GM21360 (cell line): ENCODE measurements around the gene COG5.

ENCODE experiments used
- ATAC-seq: cut with Tn5 transposase; IDR thresholded peaks from one replicate; pipeline ENCODE4 v1.9.1; 2021; ENCODE audit warnings: mild to moderate bottlenecking, moderate library complexity; ENCODE audit not compliant: unreplicated experiment

COG5 gene

DNA sequence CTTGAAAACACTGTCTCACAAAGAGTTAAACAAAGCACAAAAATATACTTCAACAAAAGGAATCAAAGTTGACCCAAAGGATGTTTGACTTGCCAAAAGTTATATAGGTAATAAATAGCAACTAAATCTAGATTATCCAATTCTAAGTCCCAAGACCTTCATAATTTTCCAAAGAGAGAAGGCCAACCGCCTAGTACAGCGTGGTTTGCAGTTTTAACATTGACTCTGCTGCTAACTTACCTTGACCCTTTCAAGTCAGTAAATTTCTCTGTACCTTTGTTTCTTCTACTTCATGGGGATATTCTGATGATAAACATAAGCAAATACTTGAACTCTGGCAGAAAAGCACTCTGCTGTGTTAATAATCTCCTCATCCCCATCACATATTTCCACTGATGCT is 95.7 kb downstream of the COG5 start:
- ATAC-seq = no peak

DNA sequence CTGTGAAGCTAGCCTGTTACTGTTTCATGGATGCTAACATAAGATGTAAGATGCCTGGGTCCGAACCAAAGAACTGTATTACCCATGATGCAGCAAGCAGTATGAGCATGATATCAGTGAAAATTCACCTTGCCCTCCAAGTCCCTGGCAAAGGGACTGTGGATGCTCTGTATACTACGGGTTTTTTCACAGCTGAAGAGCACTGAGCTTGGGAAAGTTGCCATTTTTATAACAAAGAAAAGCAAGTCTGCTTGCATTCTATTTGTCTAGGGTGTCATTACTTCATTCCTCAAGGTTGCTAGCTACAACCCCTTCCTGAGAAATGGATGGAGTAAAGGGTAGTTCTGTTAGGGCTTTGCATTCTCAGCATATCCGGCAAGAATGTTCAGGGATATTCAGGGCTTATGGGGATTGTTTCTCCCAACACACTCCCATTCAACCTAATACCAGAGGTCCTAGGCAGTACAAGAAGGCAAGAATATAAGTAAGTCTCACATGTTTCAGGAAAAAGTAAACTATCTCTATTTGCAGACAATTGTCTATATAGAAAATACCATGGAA is 99.0 kb downstream of the COG5 start:
- no peak for ATAC-seq

DNA sequence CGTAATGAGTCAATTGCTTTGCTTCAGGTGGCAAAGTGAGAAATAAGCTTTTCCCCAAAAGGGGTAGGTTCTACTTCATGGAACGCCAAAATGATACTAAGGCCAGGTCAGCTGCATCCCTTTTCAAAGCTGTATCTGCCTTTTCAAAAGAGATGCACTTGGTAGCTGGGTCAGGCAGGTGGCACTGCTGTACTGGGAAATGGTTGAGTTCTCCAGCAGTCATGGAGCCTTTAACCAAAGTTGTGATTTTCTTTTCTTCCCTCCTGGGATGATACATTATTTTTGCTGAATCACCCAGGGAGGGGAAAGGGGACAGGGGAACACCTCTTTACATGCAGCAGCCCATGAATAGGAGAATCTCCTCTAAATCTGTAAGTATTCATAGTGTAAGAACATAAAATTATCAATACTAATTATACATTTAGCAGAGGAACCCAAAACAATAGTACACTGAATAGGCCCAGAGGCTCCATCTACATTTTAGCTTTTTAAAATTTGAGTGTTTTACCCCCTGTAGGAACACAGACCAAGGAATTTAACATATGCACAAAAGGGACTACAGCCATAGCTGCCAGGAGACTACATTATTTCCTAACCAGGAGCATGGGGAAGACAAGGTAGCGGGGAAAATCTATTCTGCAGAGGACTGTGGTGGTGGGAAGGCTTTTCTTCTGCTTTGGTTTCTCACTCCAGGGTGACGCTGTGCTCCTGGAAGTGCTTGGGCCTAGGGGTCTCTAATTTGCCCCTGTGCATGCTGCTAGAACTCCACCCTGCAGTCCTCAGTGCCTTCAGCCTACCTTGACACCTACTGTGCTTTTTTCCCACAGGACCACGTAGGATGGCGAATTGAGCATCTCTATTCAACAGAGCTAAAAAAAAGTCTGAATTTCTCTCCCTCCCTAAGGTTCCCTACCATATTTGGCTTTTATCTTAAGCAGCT is 100.3 kb downstream of the COG5 start:
- peak; percentile 51 for ATAC-seq

DNA sequence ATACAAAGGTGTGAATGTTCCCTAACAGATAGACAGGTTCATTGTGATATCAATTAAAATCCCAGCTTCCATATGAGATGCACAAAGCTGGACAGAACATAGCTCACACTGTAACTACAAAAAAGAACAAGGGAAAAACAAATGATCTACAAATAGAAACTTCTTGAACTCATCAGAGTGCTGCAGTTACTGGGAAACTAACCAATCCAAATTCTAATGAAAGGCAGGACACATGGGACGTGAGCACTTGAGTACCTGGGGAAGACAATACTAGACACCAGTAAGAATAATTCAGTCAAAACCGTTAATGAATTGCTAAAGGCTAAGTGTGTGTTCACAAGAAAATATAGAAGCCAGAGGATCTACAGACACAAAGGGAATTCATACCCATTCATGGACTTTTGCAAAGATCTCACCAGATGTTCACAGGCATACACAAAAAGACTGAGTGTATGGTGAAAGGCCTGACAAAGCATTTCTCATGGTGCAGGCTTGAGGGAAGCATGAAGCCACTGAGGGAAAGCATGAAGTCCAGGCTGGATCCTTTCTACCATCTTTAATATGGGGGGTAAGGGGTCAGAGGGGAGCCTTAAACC is 101.7 kb downstream of the COG5 start:
- no peak for ATAC-seq

DNA sequence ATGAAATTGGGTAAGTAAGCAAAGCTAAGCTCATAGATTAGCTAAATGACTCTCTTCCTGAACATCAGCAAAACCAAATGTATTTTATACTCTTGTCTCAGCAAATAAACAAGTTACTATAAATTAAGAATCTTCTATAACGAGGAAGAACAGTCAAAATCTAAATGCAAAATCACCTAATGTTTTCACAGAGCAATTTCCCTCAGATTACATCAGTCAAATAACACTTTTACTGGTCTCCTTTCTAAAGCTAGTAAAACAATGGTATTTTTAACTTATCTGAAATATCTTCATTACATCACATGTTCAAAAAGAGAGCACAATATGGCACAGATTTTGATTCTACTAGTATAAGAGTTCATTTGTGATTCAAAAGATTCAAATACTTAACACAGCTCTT is 110.3 kb downstream of the COG5 start:
- ATAC-seq = no peak

DNA sequence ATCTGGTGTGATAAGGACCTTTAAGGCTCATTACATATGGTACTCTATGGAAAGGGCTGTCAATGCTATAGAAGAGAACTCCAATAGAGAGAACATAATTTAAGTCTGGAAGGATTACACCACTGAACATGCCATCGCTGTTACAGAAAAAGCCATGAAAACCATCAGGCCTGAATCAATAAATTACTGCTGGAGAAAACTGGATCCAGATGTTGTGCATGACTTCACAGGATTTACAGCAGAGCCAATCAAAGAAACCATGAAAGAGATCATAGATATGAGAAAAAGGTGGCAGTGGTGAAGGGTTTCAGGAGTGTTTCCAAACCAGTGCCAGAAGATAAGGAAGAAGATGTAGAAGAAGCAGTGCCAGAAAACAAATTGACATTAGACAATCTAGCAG is 112.8 kb downstream of the COG5 start:
- no peak for ATAC-seq

DNA sequence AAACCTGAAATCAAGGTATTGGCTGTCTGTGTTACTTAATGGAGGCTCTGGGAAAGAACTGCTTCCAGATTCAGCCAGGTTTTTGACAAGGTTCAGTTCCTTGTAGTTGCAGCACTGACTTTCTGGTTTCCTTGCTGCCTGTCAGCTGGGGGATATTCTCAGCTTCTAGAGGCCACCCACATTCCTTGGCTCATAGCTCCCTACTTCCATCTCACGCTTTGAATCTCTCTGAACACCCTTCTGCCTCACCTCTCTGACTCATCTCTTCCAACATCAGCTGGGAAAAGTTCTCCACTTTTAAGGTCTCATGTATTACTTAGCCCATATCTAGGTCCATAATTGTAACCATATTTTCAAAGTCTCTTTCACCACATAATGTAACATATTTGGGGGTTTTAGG is 116.7 kb downstream of the COG5 start:
- no peak for ATAC-seq

DNA sequence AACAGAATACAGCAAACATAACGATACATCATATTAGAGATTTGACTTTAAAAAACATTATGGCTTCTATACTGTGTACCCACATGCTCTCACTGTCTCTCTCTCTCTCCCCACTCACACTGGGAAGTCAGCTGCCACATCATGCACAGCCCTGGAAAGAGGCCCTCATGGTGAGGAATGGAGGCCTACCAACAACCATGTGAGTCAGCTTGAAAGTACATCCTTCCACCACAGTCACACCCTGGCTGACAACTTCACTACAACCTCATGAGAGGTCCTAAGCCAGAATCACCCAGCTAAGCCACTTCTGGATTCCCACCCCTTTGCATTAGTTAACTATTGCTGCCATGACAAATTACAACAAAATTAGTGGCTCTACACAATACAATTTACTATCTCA is 117.2 kb downstream of the COG5 start:
- no peak for ATAC-seq

DNA sequence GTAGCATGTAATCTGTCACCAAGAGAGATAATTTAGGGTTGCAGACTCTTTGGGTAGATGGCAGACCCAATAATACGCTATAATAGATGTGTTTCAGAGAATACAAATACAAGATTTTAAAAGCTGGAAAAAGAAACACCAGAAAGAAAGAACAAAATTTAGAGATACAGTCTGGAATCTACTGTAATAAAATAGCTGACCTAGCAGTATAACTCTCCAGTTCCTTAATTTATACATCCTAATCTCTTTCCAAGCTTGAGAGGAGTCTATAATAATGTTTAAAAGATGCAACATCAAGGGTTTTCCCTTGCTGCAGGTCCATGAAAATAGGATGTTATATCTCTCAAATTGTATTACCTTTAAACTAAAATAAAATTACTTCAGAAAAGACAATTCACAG is 121.0 kb downstream of the COG5 start:
- no peak for ATAC-seq

DNA sequence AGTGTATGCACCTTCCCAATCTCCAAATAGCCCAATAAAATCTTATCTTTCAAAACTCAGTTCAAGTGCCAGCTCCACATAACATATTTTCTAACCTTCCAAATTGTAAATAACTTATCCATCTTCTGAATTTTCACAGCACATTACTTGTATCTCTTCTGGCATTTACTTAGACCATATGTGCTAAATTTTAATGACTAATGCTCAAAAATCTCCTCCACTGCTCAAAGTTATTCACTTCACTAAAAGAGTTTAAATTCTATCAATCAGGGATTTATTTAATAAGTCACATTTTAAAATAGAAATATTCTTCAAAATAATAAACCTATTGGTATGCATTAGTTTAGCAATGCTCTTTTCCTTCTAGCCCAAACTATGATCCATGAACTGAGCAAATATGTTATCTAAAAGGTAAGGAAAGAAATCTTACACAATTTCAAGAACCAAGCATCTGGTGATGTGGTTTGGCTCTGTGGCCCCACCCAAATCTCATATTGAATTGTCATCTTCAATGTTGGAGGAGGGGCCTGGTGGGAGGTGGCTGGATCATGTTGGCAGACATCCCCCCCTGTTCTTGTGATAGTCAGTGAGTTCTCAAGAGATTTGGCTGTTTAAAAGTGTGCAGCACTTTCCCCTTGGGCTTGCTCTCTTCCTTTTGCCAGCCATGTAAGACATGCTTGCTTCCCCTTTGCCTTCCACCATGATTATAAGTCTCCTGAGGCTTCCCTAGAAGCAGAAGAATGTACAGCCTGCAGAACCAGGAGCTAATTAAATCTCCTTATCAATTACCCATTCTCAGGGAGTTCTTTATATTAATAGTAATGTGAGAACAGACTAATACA is 121.9 kb downstream of the COG5 start:
- no peak for ATAC-seq

DNA sequence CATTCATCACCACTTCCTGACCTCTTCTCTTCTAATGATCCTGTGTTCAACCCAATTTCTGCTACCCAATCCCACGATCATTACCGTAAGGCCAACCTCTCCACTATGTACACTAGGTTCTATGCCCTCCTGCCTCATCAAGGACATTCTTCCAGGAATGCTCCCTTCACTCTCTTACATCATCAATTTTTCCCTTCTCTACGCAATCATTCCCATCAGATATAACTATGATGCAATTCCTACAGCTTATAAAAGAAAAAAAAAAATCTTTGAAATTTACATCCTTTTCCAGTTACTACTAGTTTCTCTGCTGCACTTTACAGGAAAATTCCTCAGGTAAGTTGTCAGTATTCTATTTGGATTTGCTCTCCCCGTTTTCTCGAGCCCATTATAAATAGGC is 124.7 kb downstream of the COG5 start:
- no peak for ATAC-seq

DNA sequence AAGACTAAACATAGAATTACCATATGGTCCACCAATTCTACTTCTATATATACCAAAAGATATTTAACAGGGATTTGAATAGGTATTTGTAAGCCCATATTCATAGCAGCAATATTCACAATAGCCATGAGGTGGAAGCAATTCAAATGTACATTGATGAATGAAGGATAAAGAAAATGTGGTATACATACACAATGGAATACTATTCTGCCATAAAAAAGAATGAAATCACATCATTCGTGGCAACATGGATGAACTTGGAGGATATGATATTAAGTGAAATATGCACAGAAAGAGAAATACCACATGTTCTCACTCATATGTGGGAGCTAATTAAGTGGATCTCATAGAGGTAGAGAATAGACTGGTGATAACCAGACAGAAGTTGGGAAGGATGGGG is 128.0 kb downstream of the COG5 start:
- ATAC-seq = no peak

DNA sequence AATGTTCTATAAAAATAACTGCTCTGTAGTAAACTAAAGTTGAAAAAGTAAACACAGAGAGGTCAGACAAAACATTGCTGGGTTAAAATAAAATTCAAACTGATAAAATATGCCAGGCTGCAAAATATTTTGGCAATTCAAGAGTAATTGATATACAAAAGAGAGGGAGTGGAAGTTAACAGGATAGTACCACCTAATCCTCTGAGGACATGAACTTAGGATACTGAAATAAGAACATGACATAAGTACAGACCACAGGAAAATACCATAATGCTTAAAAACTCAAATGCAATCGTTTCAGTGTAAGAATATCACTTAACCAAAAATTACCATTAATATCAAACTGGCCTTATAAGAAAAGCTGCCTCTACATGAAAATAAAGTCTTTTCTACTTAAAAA is 131.5 kb downstream of the COG5 start:
- ATAC-seq = no peak

DNA sequence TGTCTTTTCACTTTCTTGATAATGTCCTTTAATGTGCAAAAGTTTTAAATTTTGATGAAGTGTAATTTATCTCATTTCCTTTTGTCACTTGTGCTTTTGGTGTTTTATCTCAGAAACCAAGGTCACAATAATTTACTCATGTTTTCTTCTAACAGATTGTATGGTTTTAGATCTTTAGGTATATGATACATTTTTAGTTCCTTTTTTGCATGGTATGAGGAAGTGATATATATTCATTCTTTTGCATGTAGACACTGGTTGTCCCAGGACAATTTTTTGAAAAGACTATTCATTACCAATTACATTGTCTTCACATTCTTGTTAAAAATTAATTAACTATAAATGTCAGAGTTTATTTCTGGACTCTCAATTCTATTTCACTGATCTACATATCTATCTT is 133.7 kb downstream of the COG5 start:
- no peak for ATAC-seq

DNA sequence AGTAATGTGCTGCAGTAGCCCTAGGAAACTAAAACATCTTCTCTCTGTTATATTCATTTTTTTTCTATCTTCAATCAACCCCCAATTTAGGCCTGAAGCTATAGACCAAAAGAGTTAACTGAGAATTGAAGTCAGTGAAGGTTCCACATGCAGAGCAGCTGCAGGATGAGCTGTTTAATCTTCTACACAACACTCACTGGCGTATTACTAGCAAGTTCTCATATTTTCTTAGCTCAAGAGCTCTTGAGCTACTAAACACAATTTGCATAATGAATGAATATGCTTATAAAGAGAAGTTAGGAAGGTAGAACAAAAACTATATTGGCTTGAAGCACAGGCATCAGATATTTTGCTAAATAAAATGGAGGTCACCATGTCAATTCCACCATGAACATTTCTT is 135.1 kb downstream of the COG5 start:
- ATAC-seq = no peak

DNA sequence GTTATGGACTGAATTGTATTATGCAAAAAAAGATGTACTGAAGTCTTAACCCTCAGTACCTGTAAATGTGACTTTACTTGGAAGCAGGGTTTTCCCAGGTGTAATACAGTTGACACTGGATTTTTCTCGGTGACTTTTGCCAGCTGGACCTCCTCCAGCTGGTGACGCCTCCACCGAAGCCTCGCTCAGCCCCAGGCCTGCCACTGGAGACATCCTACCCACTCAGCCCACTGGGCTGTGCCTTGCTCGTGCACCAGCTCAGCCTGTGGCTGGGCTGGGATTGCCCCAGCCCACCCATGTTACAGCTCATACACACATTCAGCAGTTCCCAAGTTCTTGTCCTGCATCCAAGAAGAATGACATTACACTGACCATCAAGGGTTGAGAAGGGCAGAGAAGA is 136.3 kb downstream of the COG5 start:
- ATAC-seq = no peak

DNA sequence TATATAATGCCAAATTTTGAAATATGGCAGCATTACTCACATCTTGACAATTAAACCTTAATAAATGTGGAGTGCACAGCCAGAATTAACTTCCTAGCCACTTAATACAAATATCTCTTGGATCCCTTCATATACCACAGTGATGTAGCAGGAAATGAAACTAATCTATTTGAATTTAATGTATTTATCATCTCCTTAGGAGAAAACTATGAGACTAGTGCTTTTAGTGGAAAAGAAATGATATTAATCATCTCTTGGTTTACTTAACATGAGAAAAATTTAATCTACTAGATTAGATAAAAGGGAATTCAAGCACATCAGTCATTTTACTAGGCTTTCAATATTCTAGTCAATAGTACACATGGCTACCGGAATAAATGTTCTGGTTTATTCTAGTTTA is 149.5 kb downstream of the COG5 start:
- ATAC-seq = no peak

DNA sequence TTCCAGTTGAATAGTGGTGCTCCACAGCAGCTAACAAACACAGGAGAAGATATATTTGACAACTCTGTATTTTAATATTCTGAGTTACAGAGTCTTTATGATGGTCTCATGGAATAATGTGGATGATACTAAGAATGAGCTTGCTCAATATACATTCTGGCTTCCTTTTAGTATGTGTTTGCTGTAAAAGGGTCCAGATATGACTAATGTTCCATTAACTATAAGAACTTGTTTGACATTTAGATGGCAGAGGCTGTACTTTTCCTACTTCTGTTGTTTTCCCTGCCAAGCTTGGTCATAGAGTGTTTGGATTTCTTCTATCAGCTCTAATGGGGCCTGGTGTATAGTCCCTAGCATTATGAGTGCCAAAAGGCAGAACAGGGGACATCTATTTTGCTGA is 155.4 kb downstream of the COG5 start:
- ATAC-seq = no peak

DNA sequence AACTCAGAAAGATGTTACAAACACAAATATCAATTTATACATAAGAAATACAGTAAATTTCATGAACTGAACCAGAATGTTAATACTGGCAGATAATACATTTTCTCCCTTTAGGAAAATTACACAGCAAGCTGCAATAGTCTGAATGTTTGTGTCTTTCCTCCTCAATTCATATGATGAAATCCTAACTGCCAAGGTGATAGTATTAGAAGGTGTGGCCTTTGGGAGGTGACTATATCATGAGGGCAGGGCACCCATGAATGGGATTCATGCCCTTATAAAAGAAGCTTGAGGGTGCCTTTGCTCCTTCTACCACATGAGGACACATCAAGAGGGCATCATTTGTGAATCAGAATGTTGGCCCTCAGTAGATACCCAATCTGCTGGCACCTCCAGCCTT is 158.2 kb downstream of the COG5 start:
- no peak for ATAC-seq

DNA sequence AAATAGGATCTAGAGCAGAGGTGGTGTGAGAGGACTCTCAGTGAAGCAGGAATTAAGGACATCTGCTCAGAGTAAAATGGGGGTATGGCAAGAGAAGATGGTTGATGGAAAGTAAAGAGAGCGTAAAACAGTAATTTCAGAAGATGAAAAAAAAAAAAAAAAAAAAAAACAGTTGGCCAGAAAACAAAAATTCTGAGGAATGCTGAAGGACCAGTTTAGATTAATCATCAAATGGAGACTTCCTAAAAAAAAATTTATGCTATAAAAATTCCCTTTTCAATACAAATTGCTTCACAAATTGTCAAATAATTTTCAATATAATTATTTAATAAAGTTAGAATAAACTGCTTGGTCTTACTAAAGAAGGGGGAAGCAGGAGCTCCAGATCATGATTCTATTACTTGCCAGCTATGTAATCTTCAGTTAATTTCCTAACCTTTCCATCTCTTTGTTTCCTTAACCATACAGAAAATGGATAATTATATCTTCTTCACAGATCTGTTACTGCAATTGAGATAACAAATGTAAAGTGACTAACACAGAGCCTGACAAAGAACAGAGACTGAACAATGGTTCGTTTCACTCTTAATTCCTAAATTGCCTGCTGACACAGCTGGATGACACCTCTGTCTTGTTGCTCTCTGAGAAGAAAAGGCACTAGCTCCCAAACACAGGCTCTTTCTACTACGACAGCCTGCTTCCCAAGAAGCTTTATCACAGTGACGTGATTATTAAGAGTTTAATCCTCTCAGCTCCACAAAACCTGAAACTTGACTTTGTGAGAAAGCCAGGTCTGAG is 158.8 kb downstream of the COG5 start:
- no peak for ATAC-seq

DNA sequence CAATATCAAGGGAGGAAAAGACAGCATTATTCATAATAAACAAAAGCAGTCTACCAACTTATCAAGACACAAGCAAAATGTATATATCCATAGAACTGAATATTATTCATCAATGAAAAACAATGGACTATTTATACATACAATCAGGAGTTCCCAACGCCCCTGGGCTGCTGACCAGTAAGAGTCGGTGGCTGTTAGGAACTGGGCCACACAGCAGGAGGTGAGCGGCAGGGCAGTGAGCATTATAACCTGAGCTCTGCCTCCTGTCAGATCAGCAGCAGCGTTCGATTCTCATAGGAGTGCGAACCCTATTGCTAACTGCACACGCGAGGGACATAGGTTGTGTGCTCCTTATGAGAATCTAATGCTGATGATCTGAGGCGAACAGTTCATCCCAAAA is 165.6 kb downstream of the COG5 start:
- ATAC-seq = no peak
